IMR-90 (cell line): ENCODE data around the gene HOXB6. TPM values are rescaled to one million over a fixed set of nuclear protein-coding genes. Genes with fewer than 3 reads are reported as not detected.

ENCODE experiments used
- ATAC-seq: fragments of 200-7000 bp; cut with Tn5 transposase; 2 replicates; pipeline ENCODE4 v1.9.1; 2020; ENCODE audit warnings: low read depth, mild to moderate bottlenecking, moderate library complexity
- BruUV-seq: library from RNA; stranded (reverse); fragments of 400-500 nt; replicated peaks from 2 replicates; lab custom pipeline; 2021; lab: Mats Ljungman, UMichigan
- CTCF ChIA-PET: fragments of 300-600 bp; formaldehyde crosslinking; extraction: SDS; loops from one replicate; lab custom pipeline; 2021; ENCODE audit warnings: antibody characterized with exemption; lab: Yijun Ruan, JAX
- POLR2A ChIA-PET: fragments of 300-600 bp; sonication (Branson Sonifier 250); formaldehyde crosslinking; loops from one replicate; lab custom pipeline; 2022; ENCODE audit warnings: antibody characterized with exemption; ENCODE audit not compliant: unreplicated experiment; lab: Charles Lee
- DNase-seq: peaks from one replicate; pipeline ENCODE4 v3.0.0; 2013
- H2AFZ ChIP-seq: replicated peaks from 2 replicates; pipeline ENCODE3; 2013; ENCODE audit warnings: low read length, mild to moderate bottlenecking; ENCODE audit not compliant: poor library complexity
- H2AK5ac ChIP-seq: 2 replicates; pipeline ENCODE4 v1.6.1; 2013; ENCODE audit warnings: low read depth, low read length, inconsistent platforms
- H2AK9ac ChIP-seq: replicated peaks from 2 replicates; pipeline ENCODE3; 2013; ENCODE audit warnings: mild to moderate bottlenecking, low read depth, low read length, moderate library complexity; ENCODE audit not compliant: poor library complexity
- H2BK120ac ChIP-seq: 2 replicates; pipeline ENCODE4 v1.6.1; 2013; ENCODE audit warnings: low read depth, low read length, inconsistent platforms
- H2BK15ac ChIP-seq: 3 replicates; pipeline ENCODE4 v1.6.1; 2013; ENCODE audit warnings: low read depth, low read length, inconsistent platforms
- H2BK20ac ChIP-seq: 2 replicates; pipeline ENCODE4 v1.6.1; 2013; ENCODE audit warnings: low read depth, mild to moderate bottlenecking, inconsistent platforms, low read length, moderate library complexity
- H2BK5ac ChIP-seq: 2 replicates; pipeline ENCODE4 v1.6.1; 2013; ENCODE audit warnings: mild to moderate bottlenecking, low read depth, low read length, inconsistent platforms; ENCODE audit not compliant: poor library complexity, severe bottlenecking
- H3K14ac ChIP-seq: replicated peaks from 2 replicates; pipeline ENCODE4 v1.6.1; 2013; ENCODE audit warnings: low read depth, low read length, inconsistent platforms
- H3K18ac ChIP-seq: 2 replicates; pipeline ENCODE4 v1.6.1; 2013; ENCODE audit warnings: low read depth, low read length, control low read depth
- H3K23ac ChIP-seq: 2 replicates; pipeline ENCODE4 v1.6.1; 2013; ENCODE audit warnings: low read depth, low read length, inconsistent platforms
- H3K27ac ChIP-seq: 2 replicates; pipeline ENCODE4 v1.5.1; 2013; ENCODE audit warnings: mild to moderate bottlenecking, control low read depth, low read length; ENCODE audit not compliant: insufficient read depth
- H3K27me3 ChIP-seq: 2 replicates; pipeline ENCODE4 v1.6.1; 2013; ENCODE audit warnings: low read length; ENCODE audit not compliant: control insufficient read depth, insufficient read depth
- H3K36me3 ChIP-seq: 2 replicates; pipeline ENCODE4 v1.6.1; 2013; ENCODE audit warnings: low read length, mixed read lengths; ENCODE audit not compliant: control insufficient read depth, insufficient read depth
- H3K4ac ChIP-seq: 2 replicates; pipeline ENCODE4 v1.6.1; 2013; ENCODE audit warnings: low read depth, low read length, inconsistent platforms
- H3K4me1 ChIP-seq: 2 replicates; pipeline ENCODE4 v1.6.1; 2013; ENCODE audit warnings: low read length, mixed read lengths; ENCODE audit not compliant: control insufficient read depth, insufficient read depth
- H3K4me2 ChIP-seq: 2 replicates; pipeline ENCODE4 v1.6.1; 2013; ENCODE audit warnings: low read depth, mild to moderate bottlenecking, control low read depth, low read length, moderate library complexity
- H3K4me3 ChIP-seq: 2 replicates; pipeline ENCODE4 v1.5.1; 2013; ENCODE audit warnings: low read depth, mild to moderate bottlenecking, control low read depth, low read length, moderate library complexity; ENCODE audit not compliant: insufficient read depth
- H3K56ac ChIP-seq: 2 replicates; pipeline ENCODE4 v1.6.1; 2013; ENCODE audit warnings: low read length, inconsistent platforms; ENCODE audit not compliant: insufficient read depth; ENCODE audit errors: extremely low read depth
- H3K79me1 ChIP-seq, 2 experiments: 2 replicates each; pipeline ENCODE4 v1.6.1; 2013; ENCODE audit warnings: low read length in 2 of 2, inconsistent platforms in 1 of 2, low read depth in 1 of 2
- H3K9ac ChIP-seq: 2 replicates; pipeline ENCODE4 v1.6.1; 2013; ENCODE audit warnings: low read depth, low read length, control low read depth
- H3K9me1 ChIP-seq: 2 replicates; pipeline ENCODE4 v1.6.1; 2013; ENCODE audit warnings: low read length, inconsistent platforms; ENCODE audit not compliant: insufficient read depth
- H3K9me3 ChIP-seq: 2 replicates; pipeline ENCODE4 v1.6.1; 2013; ENCODE audit warnings: low read length; ENCODE audit not compliant: control insufficient read depth, insufficient read depth
- H4K20me1 ChIP-seq: 2 replicates; pipeline ENCODE4 v1.6.1; 2013; ENCODE audit warnings: low read length, inconsistent platforms; ENCODE audit not compliant: insufficient read depth
- H4K5ac ChIP-seq: 2 replicates; pipeline ENCODE4 v1.6.1; 2013; ENCODE audit warnings: mild to moderate bottlenecking, low read depth, low read length, control low read depth
- H4K8ac ChIP-seq, 2 experiments: 2 replicates each; pipeline ENCODE4 v1.6.1; 2013; ENCODE audit warnings: low read depth in 2 of 2, low read length in 2 of 2, control low read depth in 1 of 2, inconsistent platforms in 1 of 2
- H4K91ac ChIP-seq: 2 replicates; pipeline ENCODE4 v1.6.1; 2013; ENCODE audit warnings: low read depth, low read length, inconsistent platforms; ENCODE audit not compliant: insufficient read depth
- BHLHE40 ChIP-seq: fragments of 150-350 bp; IDR thresholded peaks from 2 replicates; pipeline ENCODE4 v1.6.1; 2016; ENCODE audit warnings: mild to moderate bottlenecking, low read depth, low read length
- CEBPB ChIP-seq: IDR thresholded peaks from 2 replicates; pipeline ENCODE4 v1.6.1; 2012; ENCODE audit warnings: low read depth, low read length, improper control_type of control experiment
- CHD1 ChIP-seq: IDR thresholded peaks from 2 replicates; pipeline ENCODE4 v1.6.1; 2012; ENCODE audit warnings: low read depth, low read length, improper control_type of control experiment
- FOS ChIP-seq: fragments of 150-350 bp; IDR thresholded peaks from 2 replicates; pipeline ENCODE4 v1.6.1; 2016; ENCODE audit warnings: low read depth, low read length
- MAFK ChIP-seq: IDR thresholded peaks from 2 replicates; pipeline ENCODE4 v1.6.1; 2012; ENCODE audit warnings: low read depth, low read length, improper control_type of control experiment
- MAZ ChIP-seq: IDR thresholded peaks from 2 replicates; pipeline ENCODE4 v1.6.1; 2012; ENCODE audit warnings: low read depth, mild to moderate bottlenecking, low read length, improper control_type of control experiment, moderate library complexity, borderline replicate concordance
- MXI1 ChIP-seq: IDR thresholded peaks from 2 replicates; pipeline ENCODE4 v1.6.1; 2012; ENCODE audit warnings: low read depth, mild to moderate bottlenecking, low read length, moderate library complexity, borderline replicate concordance
- POLR2A ChIP-seq: IDR thresholded peaks from 2 replicates; pipeline ENCODE4 v1.6.1; 2012; ENCODE audit warnings: mild to moderate bottlenecking, low read depth, low read length
- RAD21 ChIP-seq: IDR thresholded peaks from 2 replicates; pipeline ENCODE4 v1.6.1; 2012; ENCODE audit warnings: low read length, improper control_type of control experiment
- RCOR1 ChIP-seq: IDR thresholded peaks from 2 replicates; pipeline ENCODE4 v1.6.1; 2012; ENCODE audit warnings: mild to moderate bottlenecking, low read length, improper control_type of control experiment; ENCODE audit not compliant: insufficient replicate concordance
- RFX5 ChIP-seq: IDR thresholded peaks from 2 replicates; pipeline ENCODE4 v1.8.0; 2012; ENCODE audit warnings: low read depth, mild to moderate bottlenecking, low read length, moderate library complexity
- SMC3 ChIP-seq: fragments of 150-350 bp; IDR thresholded peaks from 2 replicates; pipeline ENCODE4 v1.6.1; 2016; ENCODE audit warnings: low read depth, mild to moderate bottlenecking, antibody characterized with exemption, low read length, moderate library complexity
- WGBS, 2 experiments: methylation state at CpG; one replicate each; pipeline versions ENCODE4 v1.1.5 to v1.1.7; 2013; ENCODE audit warnings: missing lambda C conversion rate in 2 of 2; ENCODE audit not compliant: insufficient read length in 1 of 2; ENCODE audit errors: extremely low coverage in 2 of 2; 5-methylcytosine and 5-hydroxymethylcytosine counted together
- dilution Hi-C: fragments of 300-500 bp; cut with HindIII; formaldehyde crosslinking; loops from one replicate; pipeline ENCODE4 v1.14.3; 2018; ENCODE audit warnings: low sequenced_read_pairs; ENCODE audit not compliant: unreplicated experiment
- in situ Hi-C: fragments of 300-500 bp; cut with MboI; formaldehyde crosslinking; loops from 3 replicates; pipeline ENCODE4 v1.14.3; 2019; ENCODE audit warnings: low sequenced_read_pairs, inconsistent platforms, mixed read lengths
- intact Hi-C: fragments of 100-400 bp; cut with micrococcal nuclease; formaldehyde crosslinking; loops from 2 replicates; pipeline ENCODE4 v1.10.0; 2022
- polyA plus RNA-seq, 3 experiments: library from polyadenylated mRNA; depleted of rRNA; stranded (reverse); fragments of >200 nt; gene quantifications; 2 replicates each; pipeline ENCODE4 v1.2.3, GENCODE V29; 2012; ENCODE audit warnings: low replicate concordance in 1 of 3
- total RNA-seq: library from RNA; depleted of rRNA; stranded (reverse); fragments of >200 nt; gene quantifications from 2 replicates; pipeline ENCODE4 v1.2.3, GENCODE V29; 2012
- TF ChIP-seq, protein P1 (sequence below): fragments of 150-350 bp; IDR thresholded peaks from 2 replicates; pipeline ENCODE4 v1.6.1; 2016; ENCODE audit warnings: low read depth, mild to moderate bottlenecking, low read length, moderate library complexity, borderline replicate concordance
- TF ChIP-seq, protein P2 (sequence below): conservative IDR thresholded peaks from 2 replicates; pipeline ENCODE4 v1.5.1; 2012; ENCODE audit warnings: mild to moderate bottlenecking, low read depth, low read length, improper control_type of control experiment

The HOXB6 gene
- total and polyA plus RNA-seq, 2 of the 4 experiments (the other 2 are of a cell fraction): 11.1 to 42.2 TPM

DNA sequence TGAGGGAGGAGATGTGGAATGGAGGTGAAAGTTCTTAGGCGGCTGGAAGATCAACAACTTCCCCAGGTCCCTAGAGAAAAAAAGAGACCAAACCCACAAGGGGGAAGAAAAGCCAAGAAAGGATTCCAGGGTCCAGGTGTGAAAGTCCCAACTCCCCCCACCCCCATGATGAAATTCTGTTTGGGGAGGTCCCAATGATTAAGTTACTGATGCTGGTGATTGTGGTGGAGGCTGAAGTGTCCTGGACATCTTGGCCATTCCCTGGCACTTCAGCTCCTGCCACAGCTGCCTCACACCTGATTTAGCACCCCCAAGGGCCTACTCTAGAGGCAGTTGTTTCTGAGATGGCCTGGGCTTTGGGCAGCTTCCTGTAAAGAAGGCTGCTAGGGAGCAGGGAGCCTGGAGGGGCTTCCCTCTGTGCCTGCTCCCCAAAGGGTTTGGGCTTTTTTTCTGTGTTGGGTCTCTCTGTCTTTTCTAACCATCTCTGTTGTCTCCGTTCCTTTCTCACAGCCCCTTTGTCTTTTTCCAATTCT is 39.7 kb downstream of the HOXB6 start:
- dilution Hi-C loops: no loop called here
- TF ChIP-seq BHLHE40 (no peak), MXI1 (no peak), RFX5 (no peak), RAD21 (no peak), MAZ (no peak), CEBPB (no peak), FOS (no peak), SMC3 (no peak), RCOR1 (no peak), POLR2A (no peak), MAFK (no peak), CHD1 (no peak)
- TF ChIP-seq, protein P1, sequence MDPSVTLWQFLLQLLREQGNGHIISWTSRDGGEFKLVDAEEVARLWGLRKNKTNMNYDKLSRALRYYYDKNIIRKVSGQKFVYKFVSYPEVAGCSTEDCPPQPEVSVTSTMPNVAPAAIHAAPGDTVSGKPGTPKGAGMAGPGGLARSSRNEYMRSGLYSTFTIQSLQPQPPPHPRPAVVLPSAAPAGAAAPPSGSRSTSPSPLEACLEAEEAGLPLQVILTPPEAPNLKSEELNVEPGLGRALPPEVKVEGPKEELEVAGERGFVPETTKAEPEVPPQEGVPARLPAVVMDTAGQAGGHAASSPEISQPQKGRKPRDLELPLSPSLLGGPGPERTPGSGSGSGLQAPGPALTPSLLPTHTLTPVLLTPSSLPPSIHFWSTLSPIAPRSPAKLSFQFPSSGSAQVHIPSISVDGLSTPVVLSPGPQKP: no peak
- TF ChIP-seq, protein P2, sequence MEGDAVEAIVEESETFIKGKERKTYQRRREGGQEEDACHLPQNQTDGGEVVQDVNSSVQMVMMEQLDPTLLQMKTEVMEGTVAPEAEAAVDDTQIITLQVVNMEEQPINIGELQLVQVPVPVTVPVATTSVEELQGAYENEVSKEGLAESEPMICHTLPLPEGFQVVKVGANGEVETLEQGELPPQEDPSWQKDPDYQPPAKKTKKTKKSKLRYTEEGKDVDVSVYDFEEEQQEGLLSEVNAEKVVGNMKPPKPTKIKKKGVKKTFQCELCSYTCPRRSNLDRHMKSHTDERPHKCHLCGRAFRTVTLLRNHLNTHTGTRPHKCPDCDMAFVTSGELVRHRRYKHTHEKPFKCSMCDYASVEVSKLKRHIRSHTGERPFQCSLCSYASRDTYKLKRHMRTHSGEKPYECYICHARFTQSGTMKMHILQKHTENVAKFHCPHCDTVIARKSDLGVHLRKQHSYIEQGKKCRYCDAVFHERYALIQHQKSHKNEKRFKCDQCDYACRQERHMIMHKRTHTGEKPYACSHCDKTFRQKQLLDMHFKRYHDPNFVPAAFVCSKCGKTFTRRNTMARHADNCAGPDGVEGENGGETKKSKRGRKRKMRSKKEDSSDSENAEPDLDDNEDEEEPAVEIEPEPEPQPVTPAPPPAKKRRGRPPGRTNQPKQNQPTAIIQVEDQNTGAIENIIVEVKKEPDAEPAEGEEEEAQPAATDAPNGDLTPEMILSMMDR: no peak
- H4K20me1 ChIP-seq: peaks cover 34% of the 10 kb centered on the region
- peak overlapping the region; percentile 18 to 92 for H4K8ac ChIP-seq
- peak overlapping the region; percentile 59 for H2AK9ac ChIP-seq
- ChIA-PET CTCF (no interaction called here), POLR2A (interaction anchor here (0.6 to 1.3 kb wide), 2 partner anchors 24 to 28 kb away, joined by 3 to 4 read pairs; partner anchors contain the start of gene HOXB5)
- peak overlapping the region; percentile 71; the same call in 2 of the 3 replicates for H2BK15ac ChIP-seq
- H3K36me3 ChIP-seq: peaks cover 39% of the 10 kb centered on the region; the same call in 1 of the 2 replicates
- peak overlapping the region; percentile 94 for H2AK5ac ChIP-seq
- no peaks in the 10 kb centered on the region for H3K27me3 ChIP-seq
- H3K9ac ChIP-seq: peak overlapping the region; percentile 92
- H2AFZ ChIP-seq: no peak overlapping the region
- intact Hi-C loops: no loop called here
- H2BK5ac ChIP-seq: peak overlapping the region; percentile 99
- H2BK120ac ChIP-seq: peak overlapping the region; percentile 90
- peak overlapping the region; percentile 98 for H3K4me2 ChIP-seq
- peak overlapping the region; percentile 74 for H2BK20ac ChIP-seq
- H3K79me1 ChIP-seq: peaks cover 0 to 24% of the 10 kb centered on the region in 2 experiments; a peak in 2 of 4 replicates
- no peak for ATAC-seq
- no peak for DNase-seq
- WGBS, 2 experiments: no CpG with 5 or more reads among the region's 2 CpGs
- H3K23ac ChIP-seq: peak overlapping the region; percentile 99
- no peaks in the 10 kb centered on the region for H3K9me3 ChIP-seq
- peak overlapping the region; percentile 63 for H3K18ac ChIP-seq
- peak overlapping the region; percentile 93 for H3K27ac ChIP-seq
- peak overlapping the region; percentile 95 for H3K14ac ChIP-seq
- H3K56ac ChIP-seq: peak overlapping the region; percentile 84; the same call in 1 of the 2 replicates
- peak overlapping the region; percentile 96 for H4K91ac ChIP-seq
- peak overlapping the region; percentile 92 for H4K5ac ChIP-seq
- H3K9me1 ChIP-seq: peaks cover 23% of the 10 kb centered on the region
- H3K4ac ChIP-seq: peak overlapping the region; percentile 99
- peak overlapping the region; percentile 46 for H3K4me3 ChIP-seq
- in situ Hi-C loops: no loop called here
- peaks cover 67% of the 10 kb centered on the region for H3K4me1 ChIP-seq
- no TSS peak for BruUV-seq
